Measurements from ENCODE around the gene DAPK1. TPM values are rescaled to one million over a fixed set of nuclear protein-coding genes. Genes with fewer than 3 reads are reported as not detected.
A peak's percentile ranks its signal among the peaks of the same experiment; 100 is the strongest.

The DAPK1 gene
- total RNA-seq, 2 experiments from 2014 or later: 0.29 to 0.47 TPM

GRCh38 chr9:87479801-87480201, 17.9 kb upstream of the DAPK1 start:
- H3K27me3 Mint-ChIP-seq (ENCODE audit: low read depth): no peaks in the 10 kb centered on the region
- H3K36me3 Mint-ChIP-seq (ENCODE audit: low read depth): no peaks in the 10 kb centered on the region
- ChIA-PET CTCF (no interaction called here), POLR2A (no interaction called here)
- no peak overlapping the region for H3K4me3 Mint-ChIP-seq
- DNase-seq (no peak), ATAC-seq (peak; percentile 27)
- peaks cover 5% of the 10 kb centered on the region for H3K4me1 Mint-ChIP-seq (ENCODE audit: low read depth)
- H3K9me3 Mint-ChIP-seq (ENCODE audit: insufficient read depth): no peaks in the 10 kb centered on the region
- H3K27ac Mint-ChIP-seq: no peak overlapping the region

GRCh38 chr9:87481890-87482855, 15.5 kb upstream of the DAPK1 start:
- no peak for ATAC-seq
- no peaks in the 10 kb centered on the region for H3K9me3 Mint-ChIP-seq (ENCODE audit: insufficient read depth)
- no peaks in the 10 kb centered on the region for H3K27me3 Mint-ChIP-seq (ENCODE audit: low read depth)
- POLR2A ChIA-PET: no interaction called here
- no peaks in the 10 kb centered on the region for H3K36me3 Mint-ChIP-seq (ENCODE audit: low read depth)
- no peak for DNase-seq
- H3K27ac Mint-ChIP-seq: no peak overlapping the region
- peaks cover 5% of the 10 kb centered on the region for H3K4me1 Mint-ChIP-seq (ENCODE audit: low read depth)
- no peak overlapping the region for H3K4me3 Mint-ChIP-seq
- CTCF ChIA-PET: no interaction called here

DNA sequence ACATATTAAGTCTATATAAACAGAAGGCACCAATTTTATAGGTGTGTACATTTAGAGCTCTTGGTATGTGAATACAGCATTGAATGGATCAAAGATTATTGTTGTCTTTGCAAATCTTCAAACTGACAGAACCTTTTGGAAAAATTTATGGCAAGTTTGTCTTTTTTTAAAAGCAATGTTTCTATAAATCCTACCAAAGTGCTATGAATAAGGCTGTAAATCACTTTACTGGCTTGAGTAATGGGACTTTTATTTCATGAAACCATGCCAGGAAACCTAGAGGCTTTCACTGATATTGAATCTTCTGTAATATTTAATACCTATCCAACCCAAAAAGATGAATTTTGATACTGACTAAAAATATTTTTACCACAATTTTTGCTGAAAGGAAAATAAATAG, 7.4 kb upstream of the DAPK1 start:
- DNase-seq (no peak), ATAC-seq (no peak)
- Mint-ChIP-seq H3K36me3 (ENCODE audit: low read depth) (no peaks in the 10 kb centered on the region), H3K4me1 (ENCODE audit: low read depth) (no peaks in the 10 kb centered on the region), H3K27ac (no peak overlapping the region), H3K27me3 (ENCODE audit: low read depth) (peaks cover 1% of the 10 kb centered on the region), H3K4me3 (no peak overlapping the region), H3K9me3 (ENCODE audit: insufficient read depth) (no peaks in the 10 kb centered on the region)
- POLR2A ChIA-PET: no interaction called here
- CTCF ChIA-PET: no interaction called here

DNA sequence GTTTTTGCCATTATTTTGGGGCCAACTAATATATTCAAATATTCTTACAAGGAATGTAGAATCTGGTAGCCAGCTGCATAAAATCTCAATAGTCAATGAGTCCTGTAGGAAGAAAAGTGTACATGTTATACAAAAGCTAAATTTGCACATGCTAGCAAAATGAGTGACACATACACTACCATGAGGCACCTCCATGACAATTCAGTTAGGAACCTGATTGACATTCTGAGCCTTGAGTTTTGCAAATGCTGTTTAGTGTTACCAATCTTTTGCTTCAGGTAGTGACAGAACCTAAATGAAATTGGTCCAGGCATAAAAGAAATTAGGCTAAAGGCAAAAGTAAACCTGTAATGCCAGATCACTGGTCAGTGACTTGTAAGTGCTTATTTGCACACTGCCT, 6.8 kb upstream of the DAPK1 start:
- ChIA-PET POLR2A (interaction anchor here (0.5 kb wide), 1 partner anchor 787 kb away, joined by 3 read pairs; no protein-coding TSS in a partner anchor), CTCF (no interaction called here)
- Mint-ChIP-seq H3K27ac (no peak overlapping the region), H3K9me3 (ENCODE audit: insufficient read depth) (no peaks in the 10 kb centered on the region), H3K36me3 (ENCODE audit: low read depth) (no peaks in the 10 kb centered on the region), H3K27me3 (ENCODE audit: low read depth) (peaks cover 5% of the 10 kb centered on the region), H3K4me1 (ENCODE audit: low read depth) (no peaks in the 10 kb centered on the region), H3K4me3 (no peak overlapping the region)
- DNase-seq (no peak), ATAC-seq (no peak)

DNA sequence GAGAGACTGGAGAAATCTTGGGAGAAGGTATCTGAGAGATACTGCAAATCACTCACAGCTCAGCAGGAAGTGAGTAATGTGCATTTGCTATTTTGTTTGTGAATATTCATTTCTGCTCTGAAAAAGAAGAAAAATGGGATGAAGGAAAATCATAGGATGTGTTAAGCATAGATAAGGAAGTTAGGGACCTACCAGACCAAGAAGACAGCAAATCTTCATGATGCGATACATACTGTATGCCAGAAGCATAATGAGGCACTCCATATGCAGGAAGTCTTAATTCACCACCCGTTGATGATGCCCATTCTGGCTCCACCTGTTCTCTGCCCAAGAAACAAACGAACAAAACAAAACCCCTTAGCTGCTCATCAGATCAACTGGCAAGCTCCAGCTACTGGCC, 6.1 kb upstream of the DAPK1 start:
- ChIA-PET CTCF (no interaction called here), POLR2A (no interaction called here)
- DNase-seq (no peak), ATAC-seq (no peak)
- no peaks in the 10 kb centered on the region for H3K4me1 Mint-ChIP-seq (ENCODE audit: low read depth)
- no peak overlapping the region for H3K27ac Mint-ChIP-seq
- peaks cover 10% of the 10 kb centered on the region for H3K27me3 Mint-ChIP-seq (ENCODE audit: low read depth)
- no peaks in the 10 kb centered on the region for H3K36me3 Mint-ChIP-seq (ENCODE audit: low read depth)
- H3K4me3 Mint-ChIP-seq: no peak overlapping the region
- no peaks in the 10 kb centered on the region for H3K9me3 Mint-ChIP-seq (ENCODE audit: insufficient read depth)

- CTCF ChIA-PET: no interaction called here
- no peak for ATAC-seq
- no peaks in the 10 kb centered on the region for H3K4me1 Mint-ChIP-seq (ENCODE audit: low read depth)
- H3K4me3 Mint-ChIP-seq: no peak overlapping the region
- H3K27ac Mint-ChIP-seq: no peak overlapping the region
- peaks cover 18% of the 10 kb centered on the region for H3K27me3 Mint-ChIP-seq (ENCODE audit: low read depth)
- no peaks in the 10 kb centered on the region for H3K36me3 Mint-ChIP-seq (ENCODE audit: low read depth)
- POLR2A ChIA-PET: no interaction called here
- no peak for DNase-seq
- no peaks in the 10 kb centered on the region for H3K9me3 Mint-ChIP-seq (ENCODE audit: insufficient read depth)
These were observed 5.0 kb upstream of the DAPK1 start for GRCh38 chr9:87492642-87493041.

- Mint-ChIP-seq H3K27me3 (ENCODE audit: low read depth) (peaks cover 30% of the 10 kb centered on the region), H3K4me3 (no peak overlapping the region)
- no peak for DNase-seq
These were observed 2.6 kb upstream of the DAPK1 start for GRCh38 chr9:87494970-87495471.

DNA sequence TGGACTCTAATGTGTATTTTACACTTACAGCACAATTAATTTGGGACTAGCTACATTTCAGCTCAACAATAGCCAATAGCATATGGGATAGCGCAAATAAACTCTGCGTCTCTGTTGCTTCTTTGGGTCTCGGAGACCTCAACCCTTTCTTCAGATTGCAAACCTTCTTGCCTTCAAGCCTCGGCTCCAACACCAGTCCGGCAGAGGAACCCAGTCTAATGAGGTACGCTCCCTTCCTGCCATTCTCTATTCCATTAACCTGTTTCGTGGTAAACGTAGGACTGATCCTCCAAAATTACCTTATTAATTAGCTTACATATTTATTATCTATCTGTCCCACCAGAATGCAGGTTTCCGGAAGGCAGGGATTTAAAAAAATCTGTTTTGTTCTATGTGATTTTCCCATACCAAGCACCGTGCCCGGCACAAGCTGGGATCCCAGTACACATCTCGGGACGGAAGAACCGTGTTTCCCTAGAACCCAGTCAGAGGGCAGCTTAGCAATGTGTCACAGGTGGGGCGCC, 525 bp upstream of the DAPK1 start:
- POLR2A ChIA-PET: no interaction called here
- DNase-seq (no peak), ATAC-seq (no peak)
- no peaks in the 10 kb centered on the region for H3K9me3 Mint-ChIP-seq (ENCODE audit: insufficient read depth)
- no peak overlapping the region for H3K27ac Mint-ChIP-seq
- H3K36me3 Mint-ChIP-seq (ENCODE audit: low read depth): no peaks in the 10 kb centered on the region
- CTCF ChIA-PET: no interaction called here
- peaks cover 36% of the 10 kb centered on the region for H3K27me3 Mint-ChIP-seq (ENCODE audit: low read depth)
- H3K4me3 Mint-ChIP-seq: peak overlapping the region; percentile 15
- peaks cover 5% of the 10 kb centered on the region for H3K4me1 Mint-ChIP-seq (ENCODE audit: low read depth)

More at GRCh38 chr9:87494970-87495471, 2.6 kb upstream of the DAPK1 start:
- H3K9me3 Mint-ChIP-seq (ENCODE audit: insufficient read depth): no peaks in the 10 kb centered on the region
- no peaks in the 10 kb centered on the region for H3K36me3 Mint-ChIP-seq (ENCODE audit: low read depth)
- ATAC-seq: no peak
- H3K27ac Mint-ChIP-seq: no peak overlapping the region
- peaks cover 5% of the 10 kb centered on the region for H3K4me1 Mint-ChIP-seq (ENCODE audit: low read depth)
- ChIA-PET POLR2A (no interaction called here), CTCF (no interaction called here)

DNA sequence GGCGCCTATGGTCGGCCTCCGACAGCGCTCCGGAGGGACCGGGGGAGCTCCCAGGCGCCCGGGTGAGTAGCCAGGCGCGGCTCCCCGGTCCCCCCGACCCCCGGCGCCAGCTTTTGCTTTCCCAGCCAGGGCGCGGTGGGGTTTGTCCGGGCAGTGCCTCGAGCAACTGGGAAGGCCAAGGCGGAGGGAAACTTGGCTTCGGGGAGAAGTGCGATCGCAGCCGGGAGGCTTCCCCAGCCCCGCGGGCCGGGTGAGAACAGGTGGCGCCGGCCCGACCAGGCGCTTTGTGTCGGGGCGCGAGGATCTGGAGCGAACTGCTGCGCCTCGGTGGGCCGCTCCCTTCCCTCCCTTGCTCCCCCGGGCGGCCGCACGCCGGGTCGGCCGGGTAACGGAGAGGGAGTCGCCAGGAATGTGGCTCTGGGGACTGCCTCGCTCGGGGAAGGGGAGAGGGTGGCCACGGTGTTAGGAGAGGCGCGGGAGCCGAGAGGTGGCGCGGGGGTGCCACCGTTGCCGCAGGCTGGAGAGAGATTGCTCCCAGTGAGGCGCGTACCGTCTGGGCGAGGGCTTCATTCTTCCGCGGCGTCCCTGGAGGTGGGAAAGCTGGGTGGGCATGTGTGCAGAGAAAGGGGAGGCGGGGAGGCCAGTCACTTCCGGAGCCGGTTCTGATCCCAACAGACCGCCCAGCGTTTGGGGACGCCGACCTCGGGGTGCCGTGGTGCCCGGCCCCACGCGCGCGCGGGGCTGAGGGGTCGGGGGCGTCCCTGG, 561 bp downstream of the DAPK1 start:
- H3K9me3 Mint-ChIP-seq (ENCODE audit: insufficient read depth): no peaks in the 10 kb centered on the region
- peak overlapping the region; percentile 40 for H3K4me3 Mint-ChIP-seq
- no peaks in the 10 kb centered on the region for H3K36me3 Mint-ChIP-seq (ENCODE audit: low read depth)
- ChIA-PET POLR2A (no interaction called here), CTCF (no interaction called here)
- H3K4me1 Mint-ChIP-seq (ENCODE audit: low read depth): peaks cover 5% of the 10 kb centered on the region
- DNase-seq (no peak), ATAC-seq (peak; percentile 36)
- no peak overlapping the region for H3K27ac Mint-ChIP-seq
- peaks cover 40% of the 10 kb centered on the region for H3K27me3 Mint-ChIP-seq (ENCODE audit: low read depth)

DNA sequence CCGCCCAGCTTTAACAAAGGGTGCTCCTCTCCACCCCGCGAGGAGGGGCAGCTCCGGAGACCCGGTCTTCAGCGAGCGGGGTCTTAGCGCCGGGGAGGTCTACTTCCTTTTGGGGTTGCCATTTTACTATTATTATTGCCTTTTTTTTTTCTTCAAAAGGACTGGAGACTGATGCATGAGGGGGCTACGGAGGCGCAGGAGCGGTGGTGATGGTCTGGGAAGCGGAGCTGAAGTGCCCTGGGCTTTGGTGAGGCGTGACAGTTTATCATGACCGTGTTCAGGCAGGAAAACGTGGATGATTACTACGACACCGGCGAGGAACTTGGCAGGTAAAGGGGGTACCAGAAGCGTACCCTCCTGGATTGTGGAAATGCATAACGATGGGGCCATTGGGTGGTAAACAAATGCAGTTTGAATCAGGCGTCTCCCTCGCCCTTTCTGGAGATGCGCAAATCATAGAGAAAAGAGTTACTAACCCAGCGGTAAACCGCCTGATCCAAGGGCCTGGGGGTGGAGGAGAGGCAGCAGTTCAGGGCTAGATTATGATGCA, 1.2 kb downstream of the DAPK1 start:
- Mint-ChIP-seq H3K27me3 (ENCODE audit: low read depth) (peaks cover 40% of the 10 kb centered on the region), H3K27ac (no peak overlapping the region), H3K9me3 (ENCODE audit: insufficient read depth) (no peaks in the 10 kb centered on the region), H3K4me1 (ENCODE audit: low read depth) (peaks cover 5% of the 10 kb centered on the region), H3K4me3 (no peak overlapping the region), H3K36me3 (ENCODE audit: low read depth) (no peaks in the 10 kb centered on the region)
- DNase-seq (no peak), ATAC-seq (no peak)
- ChIA-PET CTCF (no interaction called here), POLR2A (no interaction called here)

- H3K36me3 Mint-ChIP-seq (ENCODE audit: low read depth): no peaks in the 10 kb centered on the region
These were observed 1.9 kb downstream of the DAPK1 start for GRCh38 chr9:87499424-87500017.

More at GRCh38 chr9:87499424-87500017, 1.9 kb downstream of the DAPK1 start:
- Mint-ChIP-seq H3K27ac (no peak overlapping the region), H3K4me3 (no peak overlapping the region), H3K4me1 (ENCODE audit: low read depth) (peaks cover 5% of the 10 kb centered on the region), H3K27me3 (ENCODE audit: low read depth) (peaks cover 42% of the 10 kb centered on the region), H3K9me3 (ENCODE audit: insufficient read depth) (no peaks in the 10 kb centered on the region)
- DNase-seq (no peak), ATAC-seq (no peak)
- ChIA-PET POLR2A (no interaction called here), CTCF (no interaction called here)
